Stimulated activated CD8-positive, alpha-beta memory T cell treated with anti-CD3 and anti-CD28 coated beads, Interleukin-15, amount 100 ng/mL, for 24 hours (primary cell): ENCODE results near the gene DPP6.

ENCODE experiments used
- DNase-seq: peaks from one replicate; pipeline ENCODE4 v3.0.0-alpha.2; 2020; ENCODE audit warnings: low read depth

Gene DPP6

GRCh38 chr7:154451480-154452457 lies 399.6 kb downstream of the DPP6 start:
- no peak for DNase-seq

GRCh38 chr7:154463794-154464193 lies 411.6 kb downstream of the DPP6 start:
- no peak for DNase-seq

- DNase-seq = no peak
These were observed 417.5 kb downstream of the DPP6 start for GRCh38 chr7:154469652-154470051.

- DNase-seq = no peak
These were observed 420.1 kb downstream of the DPP6 start for GRCh38 chr7:154472343-154472742.

GRCh38 chr7:154473360-154473759 lies 421.2 kb downstream of the DPP6 start:
- no peak for DNase-seq

- DNase-seq = no peak
These were observed 422.8 kb downstream of the DPP6 start for GRCh38 chr7:154474903-154475520.

- DNase-seq = no peak
These were observed 423.7 kb downstream of the DPP6 start for GRCh38 chr7:154475864-154476263.

- no peak for DNase-seq
These were observed 428.6 kb downstream of the DPP6 start for GRCh38 chr7:154480817-154481216.

- DNase-seq = no peak
These were observed 430.7 kb downstream of the DPP6 start for GRCh38 chr7:154482863-154483262.

- no peak for DNase-seq
These were observed 432.2 kb downstream of the DPP6 start for GRCh38 chr7:154484406-154484805.

GRCh38 chr7:154484943-154485342 lies 432.7 kb downstream of the DPP6 start:
- DNase-seq = no peak

GRCh38 chr7:154489897-154490296 lies 437.7 kb downstream of the DPP6 start:
- DNase-seq = no peak

- DNase-seq = no peak
These were observed 441.4 kb downstream of the DPP6 start for GRCh38 chr7:154493594-154493993.

- no peak for DNase-seq
These were observed 445.6 kb downstream of the DPP6 start for GRCh38 chr7:154497751-154498150.

- DNase-seq = no peak
These were observed 451.9 kb downstream of the DPP6 start for GRCh38 chr7:154503962-154504550.

- DNase-seq = no peak
These were observed 452.7 kb downstream of the DPP6 start for GRCh38 chr7:154504918-154505317.

- no peak for DNase-seq
These were observed 453.2 kb downstream of the DPP6 start for GRCh38 chr7:154505362-154505761.

GRCh38 chr7:154509192-154509591 lies 457.0 kb downstream of the DPP6 start:
- DNase-seq = no peak

- DNase-seq = no peak
These were observed 460.1 kb downstream of the DPP6 start for GRCh38 chr7:154512121-154512833.

- no peak for DNase-seq
These were observed 465.6 kb downstream of the DPP6 start for GRCh38 chr7:154517768-154518167.

- no peak for DNase-seq
These were observed 467.0 kb downstream of the DPP6 start for GRCh38 chr7:154519229-154519628.

GRCh38 chr7:154530136-154530535 lies 477.9 kb downstream of the DPP6 start:
- DNase-seq = no peak
